GM10248 (cell line): ENCODE data around the gene GZMA.

ENCODE experiments used
- CTCF ChIA-PET: fragments of 300-600 bp; sonication (Branson Sonifier 250); formaldehyde crosslinking; extraction: SDS; loops from one replicate; lab custom pipeline; 2021; ENCODE audit warnings: antibody characterized with exemption; lab: Yijun Ruan, JAX
- POLR2A ChIA-PET: fragments of 350-650 bp; sonication (Branson Sonifier 250); formaldehyde crosslinking; extraction: SDS; loops from one replicate; lab custom pipeline; 2020; ENCODE audit warnings: antibody characterized with exemption; lab: Yijun Ruan, JAX
- DNase-seq: peaks from one replicate; pipeline ENCODE4 v3.0.0; 2012; ENCODE audit errors: extremely low spot score
- CTCF ChIP-seq: IDR thresholded peaks from 2 replicates; pipeline ENCODE4 v1.5.1; 2012; ENCODE audit warnings: mild to moderate bottlenecking, low read depth; ENCODE audit errors: extremely low read depth, missing control alignments, control extremely low read depth

GZMA gene

GRCh38 chr5:55149308-55149795, 46.9 kb downstream of the GZMA start:
- ChIA-PET POLR2A (no interaction called here), CTCF (no interaction called here)
- no peak for TF ChIP-seq CTCF
- no peak for DNase-seq

GRCh38 chr5:55151923-55152842, 49.7 kb downstream of the GZMA start:
- DNase-seq, result no peak
- TF ChIP-seq CTCF, result no peak
- POLR2A ChIA-PET, result no interaction called here
- CTCF ChIA-PET, result no interaction called here

GRCh38 chr5:55154873-55155272, 52.4 kb downstream of the GZMA start:
- CTCF ChIA-PET, result no interaction called here
- DNase-seq, result no peak
- POLR2A ChIA-PET, result no interaction called here
- TF ChIP-seq CTCF, result no peak
